NB4 (cell line): ENCODE data around the gene BMP7.
"Not testable (repeated sequence)": the region's sequence is repeated elsewhere in the genome, so short reads cannot be mapped to it uniquely, and the experiment has no call there.

ENCODE experiments used
- DNase-seq: peaks from one replicate; pipeline ENCODE4 v3.0.0; 2010; ENCODE audit warnings: low read depth
- H3K4me3 ChIP-seq: one replicate; pipeline ENCODE4 v1.5.1; 2011; ENCODE audit warnings: mild to moderate bottlenecking, low read depth, low read length, moderate library complexity
- CTCF ChIP-seq: IDR thresholded peaks from one replicate; pipeline ENCODE4 v1.5.1; 2012; ENCODE audit warnings: low read depth, low read length
- MAX ChIP-seq: IDR thresholded peaks from 2 replicates; pipeline ENCODE4 v1.6.1; 2011; ENCODE audit warnings: low read depth, low read length
- MYC ChIP-seq: IDR thresholded peaks from 2 replicates; pipeline ENCODE4 v1.6.1; 2011; ENCODE audit warnings: low read depth, low read length
- POLR2A ChIP-seq: IDR thresholded peaks from 2 replicates; pipeline ENCODE4 v1.6.1; 2011; ENCODE audit warnings: mild to moderate bottlenecking; ENCODE audit not compliant: insufficient read length; ENCODE audit errors: extremely low read depth

The BMP7 gene

GRCh38 chr20:57159945-57160610 lies 106.4 kb downstream of the BMP7 start:
- DNase-seq: no peak
- no peak overlapping the region for H3K4me3 ChIP-seq
- TF ChIP-seq POLR2A (no peak), MYC (no peak), MAX (no peak), CTCF (no peak)

- DNase-seq: no peak
- TF ChIP-seq MYC: no peak
- no peak for TF ChIP-seq POLR2A
- H3K4me3 ChIP-seq: no peak overlapping the region
Measured at GRCh38 chr20:57159193-57159851, 107.1 kb downstream of the BMP7 start.

- TF ChIP-seq POLR2A (no peak), CTCF (no peak), MAX (no peak), MYC (no peak)
- no peak overlapping the region for H3K4me3 ChIP-seq
- DNase-seq: no peak
Measured at GRCh38 chr20:57158474-57158873, 108.0 kb downstream of the BMP7 start.

- H3K4me3 ChIP-seq, DNase-seq: not testable (repeated sequence)
Measured at GRCh38 chr20:57157787-57158186, 108.7 kb downstream of the BMP7 start.

- no peak overlapping the region for H3K4me3 ChIP-seq
- TF ChIP-seq MYC: no peak
- no peak for TF ChIP-seq CTCF
- no peak for TF ChIP-seq POLR2A
- no peak for TF ChIP-seq MAX
- DNase-seq: no peak
Measured at GRCh38 chr20:57157106-57157691, 109.2 kb downstream of the BMP7 start.

GRCh38 chr20:57156011-57156729 lies 110.3 kb downstream of the BMP7 start:
- no peak for DNase-seq
- TF ChIP-seq MYC: no peak
- no peak for TF ChIP-seq MAX
- TF ChIP-seq CTCF: no peak
- no peak for TF ChIP-seq POLR2A
- no peak overlapping the region for H3K4me3 ChIP-seq
